Rectal smooth muscle tissue (tissue), 1 donor: Measurements from ENCODE around the gene LENG8.

Experiments
- H3K27ac ChIP-seq: one replicate; pipeline ENCODE4 v1.7.0; 2013; ENCODE audit warnings: low read depth, low read length, inconsistent platforms
- H3K27me3 ChIP-seq: one replicate; pipeline ENCODE4 v1.7.0; 2013; ENCODE audit warnings: low read length; ENCODE audit not compliant: control insufficient read depth, insufficient read depth
- H3K36me3 ChIP-seq: one replicate; pipeline ENCODE4 v1.7.0; 2013; ENCODE audit warnings: low read length; ENCODE audit not compliant: control insufficient read depth, insufficient read depth
- H3K4me1 ChIP-seq: one replicate; pipeline ENCODE4 v1.7.0; 2013; ENCODE audit warnings: low read length; ENCODE audit not compliant: control insufficient read depth, insufficient read depth
- H3K4me3 ChIP-seq: one replicate; pipeline ENCODE4 v1.7.0; 2013; ENCODE audit warnings: low read length
- H3K9ac ChIP-seq: one replicate; pipeline ENCODE4 v1.7.0; 2013; ENCODE audit warnings: low read length

LENG8 gene

DNA sequence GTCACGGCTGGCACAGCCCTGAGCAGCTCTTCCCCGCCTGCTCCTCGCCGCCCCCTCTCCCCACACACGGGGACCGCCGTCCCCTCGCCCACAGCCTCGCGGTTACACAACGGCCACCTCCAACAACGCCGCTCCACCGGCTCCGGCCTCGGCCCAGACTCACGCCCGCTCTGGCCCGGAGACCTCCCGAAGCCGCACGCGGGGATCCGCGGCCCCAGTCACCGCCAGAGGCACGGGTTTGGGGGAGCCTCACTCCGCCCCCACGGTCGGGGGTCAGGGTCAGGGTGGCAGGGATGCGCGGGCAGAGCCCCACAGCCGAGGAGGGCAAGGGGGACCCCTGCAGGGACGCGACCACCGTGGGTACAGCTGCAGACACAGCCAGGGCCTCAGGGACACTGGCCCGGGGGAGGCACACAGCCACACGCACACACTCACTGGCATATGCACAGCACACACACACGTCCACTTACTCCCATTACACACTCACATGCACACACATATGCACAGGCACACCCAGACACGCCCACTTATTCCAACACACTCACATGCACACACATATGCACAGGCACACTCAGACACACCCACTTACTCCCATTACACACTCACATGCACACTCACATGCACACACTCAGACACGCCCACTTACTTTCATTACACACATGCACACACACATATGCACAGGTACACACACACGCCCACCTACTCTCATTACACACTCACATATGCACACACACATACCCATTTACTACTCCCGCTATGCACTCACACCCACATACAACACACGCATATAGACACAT is 32.1 kb upstream of the LENG8 start:
- Histone ChIP-seq H3K27me3 (peaks cover 40% of the 10 kb centered on the region), H3K4me1 (no peaks in the 10 kb centered on the region), H3K36me3 (no peaks in the 10 kb centered on the region), H3K27ac (no peak overlapping the region), H3K9ac (no peak overlapping the region), H3K4me3 (no peak overlapping the region)

DNA sequence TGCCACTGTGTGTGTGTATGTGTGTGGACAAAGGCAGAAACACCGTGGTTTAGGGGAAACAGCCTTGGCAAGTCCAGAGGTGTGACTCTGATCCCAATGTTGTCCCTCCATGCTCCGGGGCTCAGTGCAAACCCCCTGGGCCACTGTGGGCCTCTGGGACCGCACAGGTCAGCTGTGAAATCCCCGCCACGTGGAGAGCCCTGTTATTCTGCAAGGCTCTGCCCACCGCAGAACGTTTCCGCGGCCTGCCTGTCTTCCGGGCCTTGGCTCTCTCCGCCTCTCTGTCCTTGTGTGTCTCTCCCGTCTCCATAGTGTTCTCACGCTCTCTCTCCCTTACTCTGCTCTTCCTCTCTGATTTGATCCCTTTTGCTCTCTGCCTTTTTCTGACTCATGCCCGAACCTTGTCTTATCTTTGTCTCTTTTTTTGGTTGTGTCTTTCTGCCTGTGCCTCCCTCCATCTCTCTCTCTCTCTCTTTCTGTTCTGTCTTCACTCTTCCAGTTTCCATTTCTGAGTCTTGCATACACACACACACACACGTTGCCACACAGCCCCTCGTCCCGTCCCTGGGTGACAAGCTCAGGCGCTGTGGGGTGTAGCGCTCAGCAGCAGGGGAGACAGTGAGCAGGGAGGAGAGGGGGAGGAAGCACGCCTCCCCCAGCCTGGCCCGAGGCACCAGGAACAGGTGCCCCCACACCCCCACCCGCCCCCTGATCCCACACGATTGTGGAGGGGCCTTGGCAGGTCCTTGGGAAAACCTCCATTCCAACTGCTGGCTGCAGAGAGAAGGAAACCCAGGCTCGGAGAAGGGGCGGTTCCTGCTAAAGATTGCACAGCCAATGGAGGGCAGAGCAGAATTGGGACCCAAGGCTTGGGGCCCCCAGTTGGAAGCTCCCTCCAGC is 30.7 kb upstream of the LENG8 start:
- peaks cover 38% of the 10 kb centered on the region for H3K27me3 ChIP-seq
- H3K4me3 ChIP-seq, result no peak overlapping the region
- H3K36me3 ChIP-seq, result no peaks in the 10 kb centered on the region
- no peak overlapping the region for H3K27ac ChIP-seq
- no peaks in the 10 kb centered on the region for H3K4me1 ChIP-seq
- H3K9ac ChIP-seq, result no peak overlapping the region

DNA sequence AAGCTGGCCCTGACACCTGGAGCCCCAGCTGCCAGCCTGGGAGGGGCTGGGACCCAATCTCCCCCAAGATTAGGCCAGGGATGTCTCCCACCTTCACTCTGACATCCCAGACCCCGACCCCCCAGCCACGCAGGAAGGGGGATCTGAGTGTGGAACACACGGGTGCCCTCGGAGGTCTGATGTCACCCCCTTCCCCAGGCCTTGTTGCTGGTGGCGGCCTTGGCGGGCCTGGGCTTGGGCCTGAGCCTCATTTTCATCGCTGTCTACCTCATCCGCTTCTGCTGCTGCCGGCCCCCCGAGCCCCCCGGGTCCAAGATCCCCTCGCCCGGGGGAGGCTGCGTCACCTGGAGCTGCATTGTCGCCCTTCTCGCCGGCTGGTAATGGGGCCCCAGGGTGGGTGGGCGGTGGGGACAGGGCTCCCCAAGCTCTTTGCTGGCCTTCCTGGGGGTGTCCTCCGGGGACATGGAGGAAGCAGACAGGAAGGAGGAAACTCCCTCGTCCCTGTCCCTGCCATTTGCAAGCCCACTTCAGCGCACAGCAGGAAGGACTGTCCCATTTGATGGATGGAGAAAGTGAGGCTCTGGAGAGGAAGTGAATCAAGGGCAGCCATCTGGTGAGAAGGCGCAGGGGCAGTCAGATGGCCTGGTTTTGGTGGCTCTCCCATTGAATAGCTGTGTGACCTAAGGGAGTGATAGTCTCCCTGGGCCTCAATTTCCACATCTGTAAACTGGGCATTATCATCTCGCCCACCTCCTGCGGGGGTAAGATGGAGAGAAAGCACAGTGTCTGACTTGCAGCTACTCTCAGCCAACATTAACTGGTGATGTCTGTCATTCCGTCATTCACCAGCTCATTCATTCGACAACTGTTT is 29.8 kb upstream of the LENG8 start:
- Histone ChIP-seq H3K4me3 (no peak overlapping the region), H3K27ac (no peak overlapping the region), H3K4me1 (no peaks in the 10 kb centered on the region), H3K36me3 (no peaks in the 10 kb centered on the region), H3K9ac (no peak overlapping the region), H3K27me3 (peaks cover 38% of the 10 kb centered on the region)

DNA sequence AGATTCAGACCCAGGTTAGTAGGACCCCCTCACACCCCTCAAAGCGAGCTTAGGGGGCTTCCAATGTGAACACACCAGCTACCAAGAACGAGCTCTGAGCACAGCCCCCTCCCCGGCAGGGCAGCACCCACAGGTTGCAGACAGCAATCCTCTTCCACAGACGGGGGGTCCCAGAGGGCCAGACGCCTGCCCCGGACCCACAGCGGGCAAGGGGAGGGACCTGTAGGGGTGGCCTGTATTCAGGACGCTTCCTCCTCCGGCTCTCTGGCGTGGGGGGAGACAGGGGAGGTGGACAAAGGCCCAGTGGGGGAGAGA is 29.0 kb upstream of the LENG8 start:
- no peak overlapping the region for H3K4me3 ChIP-seq
- no peak overlapping the region for H3K9ac ChIP-seq
- H3K27me3 ChIP-seq, result peaks cover 33% of the 10 kb centered on the region
- no peaks in the 10 kb centered on the region for H3K4me1 ChIP-seq
- no peaks in the 10 kb centered on the region for H3K36me3 ChIP-seq
- no peak overlapping the region for H3K27ac ChIP-seq

DNA sequence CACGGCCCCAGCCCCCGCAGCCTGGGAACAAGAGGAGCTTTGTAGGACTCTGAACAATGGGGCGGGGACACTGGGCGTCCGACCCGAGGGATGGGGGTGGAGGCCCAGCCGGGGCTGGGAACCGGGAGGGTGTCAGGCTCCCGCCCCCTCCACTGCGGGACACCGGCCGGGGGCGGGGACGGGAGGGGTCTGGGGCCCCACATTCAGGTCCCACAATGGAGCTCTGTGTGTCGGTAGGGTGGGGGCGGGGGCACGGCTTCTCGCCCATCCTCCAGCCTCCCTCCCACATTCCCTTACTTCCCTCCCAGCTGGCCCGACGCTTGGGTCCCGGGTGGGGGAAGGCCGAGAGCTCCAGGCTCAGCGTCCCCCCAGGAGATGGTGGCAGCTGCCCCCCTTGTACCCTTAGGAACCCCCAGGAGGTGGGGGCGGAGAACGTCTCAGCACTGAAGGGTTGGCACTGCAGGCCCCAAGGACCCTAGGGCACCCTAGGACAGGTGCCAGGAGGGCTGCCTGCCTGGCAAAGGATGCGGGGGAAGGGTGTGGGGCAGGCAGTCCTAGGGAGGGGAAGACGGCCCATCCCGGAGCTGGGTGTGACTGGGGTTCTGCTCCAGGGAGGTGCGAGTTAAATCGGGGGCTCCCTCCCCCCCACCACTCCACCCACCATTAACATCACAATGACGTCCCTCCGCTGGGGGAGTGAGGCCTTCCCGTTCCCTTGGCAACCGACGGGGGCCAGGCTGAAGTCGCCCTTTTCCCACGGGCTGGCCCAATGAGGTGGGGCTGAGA is 28.4 kb upstream of the LENG8 start:
- Histone ChIP-seq H3K27ac (no peak overlapping the region), H3K27me3 (peaks cover 32% of the 10 kb centered on the region)

DNA sequence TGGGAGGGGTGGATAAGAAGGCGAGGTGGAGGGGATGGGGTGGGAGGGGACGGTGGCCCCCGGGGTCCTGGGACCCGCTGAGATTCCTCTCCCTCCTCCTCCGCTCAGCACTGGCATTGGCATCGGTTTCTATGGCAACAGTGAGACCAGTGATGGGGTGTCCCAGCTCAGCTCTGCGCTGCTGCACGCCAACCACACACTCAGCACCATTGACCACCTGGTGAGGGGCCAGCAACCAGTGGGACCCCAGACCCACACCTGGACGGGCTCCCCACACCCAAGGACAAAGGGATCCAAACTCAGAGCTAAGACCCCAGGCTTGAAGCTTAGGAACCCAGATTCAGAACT is 27.9 kb upstream of the LENG8 start:
- H3K27me3 ChIP-seq, result peaks cover 27% of the 10 kb centered on the region
- no peak overlapping the region for H3K4me3 ChIP-seq
- no peak overlapping the region for H3K27ac ChIP-seq
- H3K4me1 ChIP-seq, result no peaks in the 10 kb centered on the region
- H3K36me3 ChIP-seq, result no peaks in the 10 kb centered on the region
- H3K9ac ChIP-seq, result no peak overlapping the region

More for the DNA sequence above, 28.4 kb upstream of the LENG8 start:
- H3K9ac ChIP-seq, result no peak overlapping the region
- H3K4me3 ChIP-seq, result no peak overlapping the region
- H3K36me3 ChIP-seq, result no peaks in the 10 kb centered on the region
- H3K4me1 ChIP-seq, result no peaks in the 10 kb centered on the region

DNA sequence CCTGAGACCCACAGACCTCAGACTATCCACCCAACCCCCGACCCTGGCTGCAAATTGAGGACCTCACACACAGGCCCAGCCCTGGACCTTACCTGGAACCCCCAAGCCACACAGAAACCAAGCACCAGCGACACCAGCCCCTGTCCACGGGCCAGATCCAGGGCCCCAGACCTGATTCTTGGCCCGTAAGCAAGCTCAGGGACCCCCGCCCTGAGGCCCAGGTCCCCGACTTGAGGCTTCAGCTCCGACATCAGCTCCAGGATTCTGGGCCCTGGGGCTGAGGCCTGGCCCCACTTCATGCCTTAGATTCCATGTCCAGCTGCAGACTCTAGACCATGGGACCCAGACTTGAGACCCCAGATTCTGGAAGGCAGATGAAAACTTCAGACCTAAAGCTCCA is 27.5 kb upstream of the LENG8 start:
- no peak overlapping the region for H3K9ac ChIP-seq
- H3K4me1 ChIP-seq, result no peaks in the 10 kb centered on the region
- H3K27me3 ChIP-seq, result peaks cover 25% of the 10 kb centered on the region
- H3K4me3 ChIP-seq, result no peak overlapping the region
- H3K36me3 ChIP-seq, result no peaks in the 10 kb centered on the region
- no peak overlapping the region for H3K27ac ChIP-seq

DNA sequence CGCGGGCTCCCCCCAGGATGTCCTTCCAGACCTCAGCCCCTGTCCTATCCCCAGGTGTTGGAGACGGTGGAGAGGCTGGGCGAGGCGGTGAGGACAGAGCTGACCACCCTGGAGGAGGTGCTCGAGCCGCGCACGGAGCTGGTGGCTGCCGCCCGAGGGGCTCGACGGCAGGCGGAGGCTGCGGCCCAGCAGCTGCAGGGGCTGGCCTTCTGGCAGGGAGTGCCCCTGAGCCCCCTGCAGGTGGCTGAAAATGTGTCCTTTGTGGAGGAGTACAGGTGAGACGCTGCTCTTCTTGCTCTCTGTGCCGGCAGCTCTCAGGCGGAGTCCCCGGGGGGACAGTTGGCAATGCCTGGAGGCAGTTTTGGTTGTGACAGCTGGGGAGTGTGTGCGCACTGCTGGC is 26.9 kb upstream of the LENG8 start:
- Histone ChIP-seq H3K36me3 (no peaks in the 10 kb centered on the region), H3K9ac (no peak overlapping the region), H3K4me1 (no peaks in the 10 kb centered on the region), H3K4me3 (no peak overlapping the region), H3K27ac (no peak overlapping the region), H3K27me3 (peaks cover 22% of the 10 kb centered on the region)

DNA sequence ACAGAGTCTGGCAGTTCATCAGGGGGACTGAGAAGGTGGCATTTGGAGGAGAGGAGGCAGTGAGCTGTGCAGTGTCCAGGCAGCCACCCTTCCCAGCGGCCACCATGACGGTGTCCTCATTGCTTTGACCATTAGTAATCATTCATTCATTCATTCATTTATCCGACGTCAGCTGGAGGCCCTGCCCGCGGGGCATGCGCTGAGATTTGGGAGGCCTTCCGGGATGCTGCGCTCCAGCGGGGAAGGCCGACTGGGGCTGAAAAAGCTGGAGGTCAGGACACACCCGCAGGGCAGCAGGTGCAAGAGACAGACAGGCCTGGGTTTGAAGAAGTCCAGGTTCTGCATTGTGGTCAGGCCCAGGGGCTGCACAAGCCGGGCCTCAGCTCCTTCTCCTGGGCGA is 24.8 kb upstream of the LENG8 start:
- Histone ChIP-seq H3K4me3 (no peak overlapping the region), H3K27ac (no peak overlapping the region), H3K9ac (no peak overlapping the region), H3K4me1 (no peaks in the 10 kb centered on the region), H3K36me3 (no peaks in the 10 kb centered on the region), H3K27me3 (peaks cover 20% of the 10 kb centered on the region)

DNA sequence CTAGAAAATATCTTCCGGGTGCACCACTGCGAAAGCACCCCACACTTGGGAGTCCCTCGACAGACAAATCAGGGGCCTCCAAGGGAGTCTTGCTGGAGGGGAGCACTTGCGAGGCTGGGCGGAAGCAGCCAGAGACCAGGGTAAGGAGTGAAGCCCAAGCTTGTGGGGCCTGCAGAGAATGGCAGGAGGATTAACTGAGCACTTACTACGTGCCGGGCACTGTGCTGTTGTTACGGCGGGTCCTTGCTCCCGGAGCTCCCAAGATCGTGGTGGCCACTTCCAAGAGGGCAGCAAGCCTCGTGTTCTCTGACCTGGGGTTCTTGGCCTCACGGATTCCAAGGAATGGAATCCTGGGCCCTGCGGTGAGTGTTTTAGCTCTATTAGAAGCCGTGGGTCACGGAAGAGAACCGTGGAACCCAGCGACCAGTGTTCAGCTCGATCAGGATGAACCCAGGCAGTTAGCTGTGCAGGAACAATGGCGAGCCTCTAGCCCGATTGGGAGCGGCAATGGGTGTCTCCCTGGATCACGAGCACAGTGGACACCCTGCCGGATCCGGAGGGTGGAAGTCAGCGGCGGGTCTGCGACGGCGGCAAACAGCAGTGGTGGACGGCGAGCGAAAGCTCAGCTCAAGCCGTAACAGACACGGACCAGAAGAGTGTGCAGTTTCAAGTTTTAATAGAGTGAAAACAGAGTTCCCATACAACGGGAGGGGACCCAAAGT is 24.2 kb upstream of the LENG8 start:
- Histone ChIP-seq H3K27ac (no peak overlapping the region), H3K9ac (no peak overlapping the region), H3K36me3 (no peaks in the 10 kb centered on the region), H3K4me3 (no peak overlapping the region), H3K4me1 (no peaks in the 10 kb centered on the region), H3K27me3 (peaks cover 22% of the 10 kb centered on the region)

DNA sequence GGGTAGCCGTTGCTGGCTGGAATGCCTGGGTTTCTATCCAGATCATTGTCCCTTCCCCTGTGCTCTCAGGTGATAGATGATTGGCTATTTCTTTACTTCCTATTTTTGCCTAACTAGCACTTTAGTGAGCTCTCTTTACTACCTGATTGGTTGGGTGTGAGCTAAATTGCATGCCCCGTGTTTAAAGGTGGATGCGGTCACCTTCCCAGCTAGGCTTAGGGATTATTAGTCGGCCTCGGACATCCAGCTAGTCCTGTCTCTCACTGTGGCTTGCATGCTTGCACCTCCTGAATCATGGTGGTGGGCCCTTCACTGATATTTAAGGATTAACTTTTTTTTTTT is 23.6 kb upstream of the LENG8 start:
- Histone ChIP-seq H3K4me3 (no peak overlapping the region), H3K4me1 (no peaks in the 10 kb centered on the region), H3K9ac (no peak overlapping the region), H3K36me3 (no peaks in the 10 kb centered on the region), H3K27ac (no peak overlapping the region), H3K27me3 (peaks cover 27% of the 10 kb centered on the region)
